ENCODE data around the gene ITPKC.

DNA sequence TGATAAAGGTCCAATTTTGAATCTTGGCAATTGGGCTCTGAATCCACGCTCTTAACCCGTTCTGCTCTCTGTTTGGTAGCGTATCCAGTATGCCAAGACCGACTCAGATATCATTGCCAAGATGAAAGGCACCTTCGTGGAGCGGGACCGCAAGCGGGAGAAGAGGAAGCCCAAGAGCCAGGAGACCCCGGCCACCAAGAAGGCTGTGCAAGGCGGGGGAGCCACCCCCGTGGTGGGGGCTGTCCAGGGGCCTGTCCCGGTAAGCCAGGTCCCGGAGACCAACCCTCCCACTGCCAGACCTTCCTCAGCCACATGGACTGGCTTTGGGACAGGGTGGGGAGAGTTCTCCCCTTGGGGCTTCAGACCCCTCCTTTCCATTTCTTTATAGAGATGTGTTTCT, 42.4 kb downstream of the ITPKC start:
- TF ChIP-seq, protein P1, sequence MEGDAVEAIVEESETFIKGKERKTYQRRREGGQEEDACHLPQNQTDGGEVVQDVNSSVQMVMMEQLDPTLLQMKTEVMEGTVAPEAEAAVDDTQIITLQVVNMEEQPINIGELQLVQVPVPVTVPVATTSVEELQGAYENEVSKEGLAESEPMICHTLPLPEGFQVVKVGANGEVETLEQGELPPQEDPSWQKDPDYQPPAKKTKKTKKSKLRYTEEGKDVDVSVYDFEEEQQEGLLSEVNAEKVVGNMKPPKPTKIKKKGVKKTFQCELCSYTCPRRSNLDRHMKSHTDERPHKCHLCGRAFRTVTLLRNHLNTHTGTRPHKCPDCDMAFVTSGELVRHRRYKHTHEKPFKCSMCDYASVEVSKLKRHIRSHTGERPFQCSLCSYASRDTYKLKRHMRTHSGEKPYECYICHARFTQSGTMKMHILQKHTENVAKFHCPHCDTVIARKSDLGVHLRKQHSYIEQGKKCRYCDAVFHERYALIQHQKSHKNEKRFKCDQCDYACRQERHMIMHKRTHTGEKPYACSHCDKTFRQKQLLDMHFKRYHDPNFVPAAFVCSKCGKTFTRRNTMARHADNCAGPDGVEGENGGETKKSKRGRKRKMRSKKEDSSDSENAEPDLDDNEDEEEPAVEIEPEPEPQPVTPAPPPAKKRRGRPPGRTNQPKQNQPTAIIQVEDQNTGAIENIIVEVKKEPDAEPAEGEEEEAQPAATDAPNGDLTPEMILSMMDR (IDR thresholded peaks at IDR 0.05; ENCODE audit: borderline replicate concordance, extremely low read depth, low read length, poor library complexity, severe bottlenecking): no peak
- no peak for TF ChIP-seq EZH2 (IDR thresholded peaks at IDR 0.05; ENCODE audit: borderline replicate concordance, low read depth, low read length, severe bottlenecking)
